OCI-LY7 (cell line): ENCODE results near the gene CWC22. TPM values are rescaled to one million over a fixed set of nuclear protein-coding genes. Genes with fewer than 3 reads are reported as not detected.

ENCODE experiments used
- BruUV-seq: library from RNA; stranded (reverse); fragments of 400-500 nt; replicated peaks from 2 replicates; lab custom pipeline; 2021; lab: Mats Ljungman, UMichigan
- CTCF ChIA-PET: fragments of 300-600 bp; sonication (Branson Sonifier 250); formaldehyde crosslinking; loops from one replicate; lab custom pipeline; 2022; ENCODE audit warnings: antibody characterized with exemption; ENCODE audit not compliant: unreplicated experiment; lab: Charles Lee
- POLR2A ChIA-PET: fragments of 300-600 bp; sonication (Branson Sonifier 250); formaldehyde crosslinking; loops from one replicate; lab custom pipeline; 2022; ENCODE audit warnings: antibody characterized with exemption; lab: Charles Lee
- DNase-seq: peaks from one replicate; pipeline ENCODE4 v3.0.0-alpha.2; 2015; ENCODE audit warnings: low spot score
- H2AFZ ChIP-seq: fragments of 200-600 bp; sonication (generic), shearing (Covaris generic); 2 replicates; pipeline ENCODE4 v1.6.1; 2014; ENCODE audit warnings: mild to moderate bottlenecking, antibody characterized with exemption, low read length, moderate library complexity
- H3K27ac ChIP-seq: fragments of 200-600 bp; sonication (generic); 2 replicates; pipeline ENCODE4 v1.5.1; 2014; ENCODE audit warnings: mixed run types, low read depth, mild to moderate bottlenecking, moderate library complexity, low read length, inconsistent platforms; ENCODE audit not compliant: poor library complexity, severe bottlenecking
- H3K36me3 ChIP-seq: fragments of 200-600 bp; sonication (generic); 2 replicates; pipeline ENCODE4 v1.6.1; 2014; ENCODE audit warnings: mild to moderate bottlenecking, antibody characterized with exemption, low read length, moderate library complexity, mixed read lengths; ENCODE audit not compliant: insufficient read depth
- H3K4me1 ChIP-seq: fragments of 200-600 bp; sonication (generic); 2 replicates; pipeline ENCODE4 v1.5.1; 2014; ENCODE audit warnings: mild to moderate bottlenecking, low read length; ENCODE audit not compliant: insufficient read depth, poor library complexity, severe bottlenecking
- H3K4me2 ChIP-seq: fragments of 200-600 bp; sonication (generic); 2 replicates; pipeline ENCODE4 v1.6.1; 2014; ENCODE audit warnings: mild to moderate bottlenecking, low read length
- H3K4me3 ChIP-seq: fragments of 200-600 bp; sonication (generic); 2 replicates; pipeline ENCODE4 v1.5.1; 2014; ENCODE audit warnings: mild to moderate bottlenecking, low read depth, low read length; ENCODE audit not compliant: poor library complexity, severe bottlenecking
- H3K79me2 ChIP-seq: fragments of 200-600 bp; sonication (generic); 2 replicates; pipeline ENCODE4 v1.6.1; 2016; ENCODE audit warnings: low read depth, mild to moderate bottlenecking, low read length, moderate library complexity, mixed read lengths; ENCODE audit not compliant: insufficient read depth
- H3K9me2 ChIP-seq: fragments of 200-600 bp; sonication (generic); 2 replicates; pipeline ENCODE4 v1.6.1; 2016; ENCODE audit warnings: mild to moderate bottlenecking, low read length, mixed read lengths; ENCODE audit not compliant: insufficient read depth
- H3K9me3 ChIP-seq: fragments of 200-600 bp; sonication (generic); 2 replicates; pipeline ENCODE4 v1.6.1; 2014; ENCODE audit warnings: mild to moderate bottlenecking, mixed run types, low read length, mixed read lengths
- H4K20me1 ChIP-seq: fragments of 200-600 bp; sonication (generic); 2 replicates; pipeline ENCODE4 v1.6.1; 2014; ENCODE audit warnings: mild to moderate bottlenecking, antibody characterized with exemption, low read length, moderate library complexity, mixed read lengths; ENCODE audit not compliant: insufficient read depth
- CTCF ChIP-seq: fragments of 200-600 bp; sonication (generic); conservative IDR thresholded peaks from 2 replicates; pipeline ENCODE4 v1.5.1; 2014; ENCODE audit warnings: mild to moderate bottlenecking, antibody characterized with exemption, low read length, moderate library complexity, mixed read lengths
- EZH2phosphoT487 ChIP-seq: fragments of 200-600 bp; sonication (generic); IDR thresholded peaks from 2 replicates; pipeline ENCODE4 v1.6.1; 2018; ENCODE audit warnings: low read depth, borderline replicate concordance, mild to moderate bottlenecking, mixed run types, antibody characterized with exemption, low read length, moderate library complexity, mixed read lengths
- intact Hi-C: fragments of 100-400 bp; cut with micrococcal nuclease; formaldehyde crosslinking; loops from one replicate; pipeline ENCODE4 v1.10.0; 2022; ENCODE audit not compliant: unreplicated experiment
- total RNA-seq, 2 experiments: library from RNA; depleted of rRNA in 1 of 2; stranded (reverse); fragments of >200 nt in 1 of 2; shearing (Covaris generic) in 1 of 2; gene quantifications; 2 replicates each; pipeline ENCODE4 v1.2.3, GENCODE V29; 2014 to 2022

The CWC22 gene
- total RNA-seq, 2 experiments from 2014 or later: 11.6 to 20.0 TPM

GRCh38 chr2:179915395-179915992, 91.6 kb downstream of the CWC22 start:
- Histone ChIP-seq H3K4me2 (no peak overlapping the region), H2AFZ (no peak overlapping the region), H3K9me2 (no peaks in the 10 kb centered on the region), H3K4me3 (no peak overlapping the region), H3K27ac (no peak overlapping the region), H3K79me2 (no peaks in the 10 kb centered on the region), H3K4me1 (no peaks in the 10 kb centered on the region), H4K20me1 (no peaks in the 10 kb centered on the region), H3K36me3 (no peaks in the 10 kb centered on the region), H3K9me3 (no peaks in the 10 kb centered on the region)
- no peak for DNase-seq
- no TSS peak for BruUV-seq
- TF ChIP-seq EZH2phosphoT487 (no peak), CTCF (no peak)
- CTCF ChIA-PET: no interaction called here
- POLR2A ChIA-PET: interaction anchor here (1.0 kb wide), 1 partner anchor 125 kb away, joined by 3 read pairs; no protein-coding TSS in a partner anchor
- intact Hi-C loops: no loop called here

GRCh38 chr2:179913809-179914208, 93.3 kb downstream of the CWC22 start:
- no peak for TF ChIP-seq CTCF
- TF ChIP-seq EZH2phosphoT487: no peak
- no peak overlapping the region for H3K4me2 ChIP-seq
- H3K9me3 ChIP-seq: no peaks in the 10 kb centered on the region
- DNase-seq: no peak
- H2AFZ ChIP-seq: no peak overlapping the region
- no peak overlapping the region for H3K4me3 ChIP-seq
- H3K36me3 ChIP-seq: no peaks in the 10 kb centered on the region
- H3K9me2 ChIP-seq: no peaks in the 10 kb centered on the region
- no peaks in the 10 kb centered on the region for H3K4me1 ChIP-seq
- ChIA-PET CTCF (no interaction called here), POLR2A (interaction anchor here (0.6 kb wide), 2 partner anchors 111 to 1294 kb away, joined by 3 to 4 read pairs; no protein-coding TSS in a partner anchor)
- BruUV-seq: no TSS peak
- no peak overlapping the region for H3K27ac ChIP-seq
- intact Hi-C loops: no loop called here
- H4K20me1 ChIP-seq: no peaks in the 10 kb centered on the region
- H3K79me2 ChIP-seq: no peaks in the 10 kb centered on the region

- no peak for DNase-seq
- Histone ChIP-seq H3K27ac (no peak overlapping the region), H3K36me3 (no peaks in the 10 kb centered on the region), H3K9me3 (no peaks in the 10 kb centered on the region), H4K20me1 (no peaks in the 10 kb centered on the region), H3K4me3 (no peak overlapping the region), H3K4me1 (no peaks in the 10 kb centered on the region), H3K4me2 (no peak overlapping the region), H2AFZ (no peak overlapping the region), H3K79me2 (no peaks in the 10 kb centered on the region), H3K9me2 (no peaks in the 10 kb centered on the region)
- TF ChIP-seq CTCF (no peak), EZH2phosphoT487 (no peak)
- CTCF ChIA-PET: no interaction called here
- intact Hi-C loops: no loop called here
- no TSS peak for BruUV-seq
- POLR2A ChIA-PET: interaction anchor here (0.6 kb wide), 1 partner anchor 260 kb away, joined by 3 read pairs; no protein-coding TSS in a partner anchor
Observed at GRCh38 chr2:179911569-179911968, 95.5 kb downstream of the CWC22 start.
